ENCODE data around the gene SERTAD1.

Gene SERTAD1

GRCh38 chr19:40371802-40372122, 54.0 kb downstream of the SERTAD1 start:
- no peaks in the 10 kb centered on the region for H4K20me1 ChIP-seq (ENCODE audit: control insufficient read depth, insufficient read depth, low read depth, low read length)
- peaks cover 16% of the 10 kb centered on the region for H3K4me1 ChIP-seq (ENCODE audit: control insufficient read depth, low read length)
- no peaks in the 10 kb centered on the region for H3K27me3 ChIP-seq (ENCODE audit: control insufficient read depth, low read length)
- TF ChIP-seq CTCF (IDR thresholded peaks at IDR 0.05; ENCODE audit: low read depth, low read length, poor library complexity, severe bottlenecking) (no peak), EZH2phosphoT487 (IDR thresholded peaks at IDR 0.05; ENCODE audit: borderline replicate concordance, low read length) (no peak)
- no peaks in the 10 kb centered on the region for H3K9me3 ChIP-seq (ENCODE audit: control insufficient read depth, insufficient read depth, low read length)
- H3K27ac ChIP-seq (ENCODE audit: low read depth, low read length), result no peak overlapping the region
- no peaks in the 10 kb centered on the region for H3K9me2 ChIP-seq (replicated peaks; ENCODE audit: control insufficient read depth, low read length)
- no peaks in the 10 kb centered on the region for H3K36me3 ChIP-seq (ENCODE audit: control insufficient read depth, low read length)
- H3K79me2 ChIP-seq (ENCODE audit: control insufficient read depth, low read length), result no peaks in the 10 kb centered on the region
- no peak overlapping the region for H3K4me3 ChIP-seq (ENCODE audit: low read length)
- H3F3A ChIP-seq (ENCODE audit: control insufficient read depth, insufficient read depth), result no peaks in the 10 kb centered on the region
- H3K4me2 ChIP-seq (ENCODE audit: low read length), result no peak overlapping the region

Measured in DOHH2 (cell line).